Smooth muscle cell (in vitro differentiated cells): ENCODE data around the gene TFIP11. TPM values are rescaled to one million over a fixed set of nuclear protein-coding genes. Genes with fewer than 3 reads are reported as not detected.

Source experiments
- DNase-seq: peaks from one replicate; lab custom pipeline; 2025; ENCODE audit not compliant: unreplicated experiment; lab: John Stamatoyannopoulos, UW
- H2AFZ ChIP-seq: fragments of 200-600 bp; sonication (generic); 2 replicates; pipeline ENCODE4 v1.6.0; 2016; ENCODE audit warnings: antibody characterized with exemption, low read depth, mild to moderate bottlenecking
- H3F3A ChIP-seq: fragments of 200-600 bp; sonication (generic); 2 replicates; pipeline ENCODE4 v1.6.0; 2017; ENCODE audit warnings: antibody characterized with exemption, low read depth
- H3K27ac ChIP-seq: fragments of 200-600 bp; sonication (generic); 2 replicates; pipeline ENCODE4 v1.5.1; 2016; ENCODE audit warnings: low read depth, mild to moderate bottlenecking
- H3K27me3 ChIP-seq: fragments of 200-600 bp; sonication (generic); 2 replicates; pipeline ENCODE4 v1.6.1; 2016; ENCODE audit warnings: low read depth, mild to moderate bottlenecking
- H3K36me3 ChIP-seq: fragments of 200-600 bp; sonication (generic); 2 replicates; pipeline ENCODE4 v1.5.1; 2016; ENCODE audit warnings: low read depth
- H3K4me1 ChIP-seq: fragments of 200-600 bp; sonication (generic); 2 replicates; pipeline ENCODE4 v1.5.1; 2016; ENCODE audit warnings: low read depth
- H3K4me2 ChIP-seq: fragments of 200-600 bp; sonication (generic); 2 replicates; pipeline ENCODE4 v1.6.0; 2016; ENCODE audit warnings: mild to moderate bottlenecking
- H3K4me3 ChIP-seq: fragments of 200-600 bp; sonication (generic); 2 replicates; pipeline ENCODE4 v1.5.1; 2016; ENCODE audit warnings: mild to moderate bottlenecking
- H3K79me2 ChIP-seq: fragments of 200-600 bp; sonication (generic); 2 replicates; pipeline ENCODE4 v1.6.0; 2016; ENCODE audit warnings: low read depth, mild to moderate bottlenecking
- H3K9ac ChIP-seq: fragments of 200-600 bp; sonication (generic); 2 replicates; pipeline ENCODE4 v1.6.0; 2016; ENCODE audit warnings: low read depth
- H3K9me3 ChIP-seq: fragments of 200-600 bp; sonication (generic); replicated peaks from 2 replicates; pipeline ENCODE4 v1.5.1; 2016; ENCODE audit warnings: low read depth
- H4K20me1 ChIP-seq: fragments of 200-600 bp; sonication (generic); 2 replicates; pipeline ENCODE4 v1.6.0; 2016; ENCODE audit warnings: low read depth
- WGBS: methylation state at CpG from one replicate; pipeline ENCODE4 v1.1.7; 2016; ENCODE audit warnings: low lambda C conversion rate; 5-methylcytosine and 5-hydroxymethylcytosine counted together
- polyA plus RNA-seq: library from polyadenylated mRNA; unstranded; fragments of >200 nt; fragmentation: Nextera tagmentation; extraction: Ambion mirVana; gene quantifications from 2 replicates; pipeline ENCODE4 v1.2.1, GENCODE V29; 2016
- total RNA-seq: library from RNA; depleted of rRNA; stranded (reverse); fragments of >200 nt; gene quantifications from 2 replicates; pipeline ENCODE4 v1.2.3, GENCODE V29; 2014
- TF ChIP-seq, protein P1 (sequence below): fragments of 200-600 bp; sonication (generic); IDR thresholded peaks from 2 replicates; pipeline ENCODE4 v1.5.1; 2017; ENCODE audit warnings: borderline replicate concordance, mild to moderate bottlenecking, antibody characterized with exemption; ENCODE audit not compliant: insufficient read depth, poor library complexity, severe bottlenecking

Gene TFIP11
- total and polyA plus RNA-seq, 2 experiments from 2014 or later: 22.5 to 25.7 TPM

- H3K4me3 ChIP-seq: no peak overlapping the region
- TF ChIP-seq, protein P1, sequence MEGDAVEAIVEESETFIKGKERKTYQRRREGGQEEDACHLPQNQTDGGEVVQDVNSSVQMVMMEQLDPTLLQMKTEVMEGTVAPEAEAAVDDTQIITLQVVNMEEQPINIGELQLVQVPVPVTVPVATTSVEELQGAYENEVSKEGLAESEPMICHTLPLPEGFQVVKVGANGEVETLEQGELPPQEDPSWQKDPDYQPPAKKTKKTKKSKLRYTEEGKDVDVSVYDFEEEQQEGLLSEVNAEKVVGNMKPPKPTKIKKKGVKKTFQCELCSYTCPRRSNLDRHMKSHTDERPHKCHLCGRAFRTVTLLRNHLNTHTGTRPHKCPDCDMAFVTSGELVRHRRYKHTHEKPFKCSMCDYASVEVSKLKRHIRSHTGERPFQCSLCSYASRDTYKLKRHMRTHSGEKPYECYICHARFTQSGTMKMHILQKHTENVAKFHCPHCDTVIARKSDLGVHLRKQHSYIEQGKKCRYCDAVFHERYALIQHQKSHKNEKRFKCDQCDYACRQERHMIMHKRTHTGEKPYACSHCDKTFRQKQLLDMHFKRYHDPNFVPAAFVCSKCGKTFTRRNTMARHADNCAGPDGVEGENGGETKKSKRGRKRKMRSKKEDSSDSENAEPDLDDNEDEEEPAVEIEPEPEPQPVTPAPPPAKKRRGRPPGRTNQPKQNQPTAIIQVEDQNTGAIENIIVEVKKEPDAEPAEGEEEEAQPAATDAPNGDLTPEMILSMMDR: no peak
- no peak for DNase-seq
- 95% methylated on average over 4 of the region's 4 CpGs for WGBS
- peaks cover 7% of the 10 kb centered on the region for H3F3A ChIP-seq
- H3K36me3 ChIP-seq: no peaks in the 10 kb centered on the region
- H3K4me1 ChIP-seq: peaks cover 20% of the 10 kb centered on the region
- H3K4me2 ChIP-seq: peak overlapping the region; percentile 63
- peaks cover 47% of the 10 kb centered on the region for H3K79me2 ChIP-seq
- peaks cover 18% of the 10 kb centered on the region for H4K20me1 ChIP-seq
- no peaks in the 10 kb centered on the region for H3K27me3 ChIP-seq
- peak overlapping the region; percentile 88 for H3K27ac ChIP-seq
- no peaks in the 10 kb centered on the region for H3K9me3 ChIP-seq
- no peak overlapping the region for H2AFZ ChIP-seq
- no peak overlapping the region for H3K9ac ChIP-seq
Measured at GRCh38 chr22:26549902-26550497, 37.7 kb upstream of the TFIP11 start.

DNA sequence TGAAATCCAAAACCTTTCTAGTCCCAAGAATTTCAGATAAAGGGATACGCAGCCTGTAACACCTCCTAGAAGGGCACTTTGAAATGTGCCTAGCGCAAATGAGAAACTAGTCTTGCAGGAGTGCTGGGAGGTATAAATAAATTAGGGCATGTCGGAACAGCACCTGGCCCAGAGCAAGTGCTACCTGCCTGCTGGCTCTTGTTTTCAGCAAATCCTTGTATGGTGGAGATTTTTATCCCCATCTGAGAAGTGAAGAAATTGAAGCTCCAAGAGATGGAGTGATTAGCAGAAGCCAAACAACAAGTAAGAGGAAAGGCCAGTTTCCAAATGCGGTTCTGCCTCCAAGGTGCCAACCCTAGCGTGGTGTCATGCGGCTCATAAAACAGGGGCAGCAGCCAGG lies 36.7 kb upstream of the TFIP11 start:
- Histone ChIP-seq H3K9ac (no peak overlapping the region), H3K27ac (peak overlapping the region; percentile 19), H3F3A (peaks cover 7% of the 10 kb centered on the region), H3K27me3 (no peaks in the 10 kb centered on the region), H3K9me3 (no peaks in the 10 kb centered on the region), H3K4me3 (no peak overlapping the region), H4K20me1 (peaks cover 28% of the 10 kb centered on the region), H3K36me3 (no peaks in the 10 kb centered on the region), H2AFZ (no peak overlapping the region), H3K79me2 (peaks cover 46% of the 10 kb centered on the region), H3K4me2 (no peak overlapping the region), H3K4me1 (peaks cover 20% of the 10 kb centered on the region)
- 70% methylated on average over 6 of the region's 6 CpGs for WGBS
- no peak for DNase-seq
- TF ChIP-seq, protein P1: no peak

DNA sequence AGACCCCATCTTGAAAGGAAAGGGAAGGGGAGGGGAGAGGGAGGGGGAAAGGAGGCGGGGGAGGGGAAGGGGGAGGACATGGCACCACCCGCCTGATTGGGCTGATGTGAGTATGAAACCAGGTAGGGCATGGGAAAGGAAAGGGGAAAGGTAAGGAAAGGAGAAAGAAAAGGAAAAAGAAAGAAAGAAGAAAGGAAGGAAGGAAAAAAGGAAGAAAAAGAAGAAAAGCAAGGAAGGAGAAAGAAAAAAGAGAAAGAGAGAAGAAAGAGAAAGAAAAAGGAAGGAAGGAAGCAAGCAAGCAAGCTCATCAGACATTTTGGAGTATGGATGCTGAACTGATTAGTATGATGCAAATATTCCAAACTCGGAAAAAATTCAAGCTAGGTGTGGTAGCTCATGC lies 36.0 kb upstream of the TFIP11 start:
- 94% methylated on average over 2 of the region's 3 CpGs for WGBS
- H3K9me3 ChIP-seq: no peaks in the 10 kb centered on the region
- no peaks in the 10 kb centered on the region for H3K36me3 ChIP-seq
- H3K4me2 ChIP-seq: no peak overlapping the region
- no peak for DNase-seq
- H3F3A ChIP-seq: peaks cover 7% of the 10 kb centered on the region
- TF ChIP-seq, protein P1: no peak
- H3K9ac ChIP-seq: no peak overlapping the region
- H3K27ac ChIP-seq: no peak overlapping the region
- H4K20me1 ChIP-seq: peaks cover 29% of the 10 kb centered on the region
- peaks cover 20% of the 10 kb centered on the region for H3K4me1 ChIP-seq
- H3K27me3 ChIP-seq: no peaks in the 10 kb centered on the region
- peaks cover 47% of the 10 kb centered on the region for H3K79me2 ChIP-seq
- H3K4me3 ChIP-seq: no peak overlapping the region
- no peak overlapping the region for H2AFZ ChIP-seq

- Histone ChIP-seq H3K9ac (no peak overlapping the region), H3K4me3 (no peak overlapping the region), H3K36me3 (no peaks in the 10 kb centered on the region), H4K20me1 (peaks cover 34% of the 10 kb centered on the region), H3K27ac (no peak overlapping the region), H3K9me3 (no peaks in the 10 kb centered on the region), H2AFZ (no peak overlapping the region), H3K4me2 (no peak overlapping the region), H3K27me3 (no peaks in the 10 kb centered on the region), H3K4me1 (peaks cover 17% of the 10 kb centered on the region), H3K79me2 (peaks cover 47% of the 10 kb centered on the region), H3F3A (peaks cover 7% of the 10 kb centered on the region)
- no peak for DNase-seq
- TF ChIP-seq, protein P1: no peak
- WGBS: 92% methylated on average over 4 of the region's 4 CpGs
Measured at GRCh38 chr22:26547837-26548236, 35.6 kb upstream of the TFIP11 start.
